ENCODE measurements around the gene RIOK3. TPM values are rescaled to one million over a fixed set of nuclear protein-coding genes. Genes with fewer than 3 reads are reported as not detected.

Gene RIOK3
- total and polyA plus RNA-seq, 2 experiments from 2014 or later: 63.6 to 83.7 TPM

GRCh38 chr18:23460285-23461273, 7.5 kb downstream of the RIOK3 start:
- no peaks in the 10 kb centered on the region for H3K9me3 ChIP-seq (ENCODE audit: low read depth)
- peaks cover 9% of the 10 kb centered on the region for H3K4me1 ChIP-seq (ENCODE audit: low read depth)
- TF ChIP-seq CTCF (IDR thresholded peaks at IDR 0.05; ENCODE audit: low read depth, low read length): no peak
- H3K4me3 ChIP-seq: no peak overlapping the region
- DNase-seq (ENCODE audit: low read depth in 1 of 2, low spot score in 1 of 2): no peak
- H3K36me3 ChIP-seq: peaks cover 28% of the 10 kb centered on the region
- peak overlapping the region; percentile 34 for H3K27ac ChIP-seq
- H3K27me3 ChIP-seq: no peaks in the 10 kb centered on the region

- peak in 1 of 2 donors; percentile 42 for DNase-seq (ENCODE audit: low read depth in 1 of 2, low spot score in 1 of 2)
- Histone ChIP-seq H3K36me3 (peaks cover 44% of the 10 kb centered on the region), H3K27me3 (no peaks in the 10 kb centered on the region), H3K9me3 (ENCODE audit: low read depth) (no peaks in the 10 kb centered on the region), H3K27ac (no peak overlapping the region), H3K4me1 (ENCODE audit: low read depth) (peaks cover 9% of the 10 kb centered on the region), H3K4me3 (no peak overlapping the region)
- no peak for TF ChIP-seq CTCF (IDR thresholded peaks at IDR 0.05; ENCODE audit: low read depth, low read length)
Observed at GRCh38 chr18:23462876-23463275, 9.8 kb downstream of the RIOK3 start.

- H3K36me3 ChIP-seq: peaks cover 69% of the 10 kb centered on the region
- H3K27ac ChIP-seq: no peak overlapping the region
Observed at GRCh38 chr18:23468753-23469459, 15.8 kb downstream of the RIOK3 start.

GRCh38 chr18:23470620-23471387, 17.7 kb downstream of the RIOK3 start:
- no peak for DNase-seq (ENCODE audit: low read depth in 1 of 2, low spot score in 1 of 2)
- Histone ChIP-seq H3K36me3 (peaks cover 68% of the 10 kb centered on the region), H3K27ac (no peak overlapping the region), H3K4me3 (no peak overlapping the region), H3K4me1 (ENCODE audit: low read depth) (no peaks in the 10 kb centered on the region), H3K9me3 (ENCODE audit: low read depth) (no peaks in the 10 kb centered on the region), H3K27me3 (no peaks in the 10 kb centered on the region)
- TF ChIP-seq CTCF (IDR thresholded peaks at IDR 0.05; ENCODE audit: low read depth, low read length): no peak

More at GRCh38 chr18:23468753-23469459, 15.8 kb downstream of the RIOK3 start:
- no peaks in the 10 kb centered on the region for H3K27me3 ChIP-seq
- no peak overlapping the region for H3K4me3 ChIP-seq
- DNase-seq (ENCODE audit: low read depth in 1 of 2, low spot score in 1 of 2): no peak
- H3K9me3 ChIP-seq (ENCODE audit: low read depth): no peaks in the 10 kb centered on the region
- no peaks in the 10 kb centered on the region for H3K4me1 ChIP-seq (ENCODE audit: low read depth)
- TF ChIP-seq CTCF (IDR thresholded peaks at IDR 0.05; ENCODE audit: low read depth, low read length): no peak

- Histone ChIP-seq H3K27me3 (no peaks in the 10 kb centered on the region), H3K36me3 (peaks cover 69% of the 10 kb centered on the region), H3K9me3 (ENCODE audit: low read depth) (no peaks in the 10 kb centered on the region), H3K27ac (no peak overlapping the region), H3K4me1 (ENCODE audit: low read depth) (no peaks in the 10 kb centered on the region), H3K4me3 (no peak overlapping the region)
- DNase-seq (ENCODE audit: low read depth in 1 of 2, low spot score in 1 of 2): no peak
- TF ChIP-seq CTCF (IDR thresholded peaks at IDR 0.05; ENCODE audit: low read depth, low read length): no peak
Observed at GRCh38 chr18:23471486-23471885, 18.4 kb downstream of the RIOK3 start.

Data from cardiac muscle cell (in vitro differentiated cells and primary cell).